HG03039 (cell line): ENCODE data around the gene DNAJC27.

Experiments
- ATAC-seq: cut with Tn5 transposase; IDR thresholded peaks from one replicate; pipeline ENCODE4 v1.9.1; 2021; ENCODE audit warnings: mild to moderate bottlenecking, moderate library complexity; ENCODE audit not compliant: unreplicated experiment

Gene DNAJC27

DNA sequence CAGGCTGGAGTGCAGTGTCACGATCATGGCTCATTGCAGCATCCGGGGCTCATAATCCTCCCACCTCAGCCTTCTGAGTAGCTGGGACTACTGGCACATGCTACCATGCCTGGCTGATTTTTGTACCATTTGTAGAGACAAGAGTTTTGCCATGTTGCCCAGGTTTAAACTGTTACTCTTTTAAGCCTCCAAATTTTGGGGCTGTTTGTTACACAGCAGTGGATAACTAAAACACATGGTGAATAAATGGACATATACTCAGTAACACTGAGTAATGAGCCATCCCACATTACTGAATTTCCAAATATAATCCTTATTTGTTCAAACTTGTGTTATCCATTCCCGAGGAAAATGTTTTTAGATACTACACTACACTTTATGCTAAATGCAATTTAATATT lies 61.5 kb downstream of the DNAJC27 start:
- no peak for ATAC-seq

DNA sequence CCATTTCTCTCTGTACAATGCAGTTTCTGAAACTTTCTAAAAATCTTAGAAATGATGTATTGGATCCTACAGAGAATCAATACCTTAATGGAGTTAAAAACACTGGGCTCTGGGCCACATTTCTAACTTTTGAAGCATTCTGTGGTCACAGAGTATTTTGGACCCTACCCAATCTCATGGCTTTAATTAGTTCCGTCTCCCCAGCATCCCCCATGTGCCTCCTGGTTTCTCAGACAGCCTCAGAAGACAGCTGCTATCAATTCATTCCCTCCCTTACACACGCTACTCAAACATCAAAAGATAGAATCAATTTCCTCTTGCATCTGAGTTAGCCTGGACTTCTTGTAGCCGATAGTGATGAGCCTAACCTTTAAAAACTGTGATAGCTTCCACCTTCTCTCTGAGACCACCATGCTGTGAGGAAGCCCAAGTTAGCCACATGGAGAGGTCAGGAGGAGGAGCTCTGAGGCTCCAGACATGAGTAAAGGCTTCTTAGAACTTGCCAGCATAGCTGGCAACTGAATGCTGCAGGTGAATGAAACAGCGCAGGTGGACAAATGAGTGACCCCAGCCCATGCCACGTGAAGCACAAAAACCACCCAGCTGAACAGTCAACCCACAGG lies 62.1 kb downstream of the DNAJC27 start:
- ATAC-seq, result no peak

DNA sequence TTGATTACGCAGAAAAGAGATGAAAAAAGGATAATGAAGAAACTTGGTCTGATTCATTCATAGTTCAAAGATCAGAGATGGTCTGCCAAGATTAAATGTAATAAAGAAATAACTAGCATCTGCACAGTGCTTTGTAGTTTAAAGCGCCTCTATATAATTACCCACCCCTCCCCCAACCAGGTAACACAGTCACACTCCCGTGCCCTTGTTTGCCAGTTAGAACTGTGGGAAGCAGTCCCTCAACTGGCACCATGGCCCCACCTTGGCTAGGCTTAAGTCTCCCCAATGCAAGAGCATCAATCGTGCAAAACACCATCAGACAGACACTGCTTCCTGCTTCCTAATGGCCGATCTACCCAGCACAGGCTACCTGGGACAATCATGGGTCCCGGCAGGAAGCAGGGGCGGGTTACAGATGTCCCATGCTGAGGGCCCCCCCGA lies 63.3 kb downstream of the DNAJC27 start:
- ATAC-seq, result no peak

DNA sequence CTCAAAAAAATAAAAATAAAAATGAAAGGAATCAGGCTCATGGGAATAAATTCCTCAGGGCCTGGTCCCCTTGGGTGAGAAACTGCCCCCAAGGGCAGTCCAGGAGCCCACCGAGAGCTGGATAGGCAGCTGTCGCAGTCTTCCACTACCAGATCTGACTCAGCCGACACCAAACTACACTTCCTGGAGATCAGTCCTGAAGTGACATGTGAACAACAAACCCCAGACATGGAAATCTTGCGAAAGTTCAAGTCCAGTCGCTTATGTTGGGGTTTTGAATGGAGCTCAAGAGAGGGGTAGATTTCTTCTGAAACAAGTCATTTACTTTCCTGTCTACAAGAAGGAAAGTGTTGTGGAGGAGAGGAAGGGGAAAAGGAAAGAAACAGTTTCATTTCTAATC lies 64.6 kb downstream of the DNAJC27 start:
- ATAC-seq, result no peak

DNA sequence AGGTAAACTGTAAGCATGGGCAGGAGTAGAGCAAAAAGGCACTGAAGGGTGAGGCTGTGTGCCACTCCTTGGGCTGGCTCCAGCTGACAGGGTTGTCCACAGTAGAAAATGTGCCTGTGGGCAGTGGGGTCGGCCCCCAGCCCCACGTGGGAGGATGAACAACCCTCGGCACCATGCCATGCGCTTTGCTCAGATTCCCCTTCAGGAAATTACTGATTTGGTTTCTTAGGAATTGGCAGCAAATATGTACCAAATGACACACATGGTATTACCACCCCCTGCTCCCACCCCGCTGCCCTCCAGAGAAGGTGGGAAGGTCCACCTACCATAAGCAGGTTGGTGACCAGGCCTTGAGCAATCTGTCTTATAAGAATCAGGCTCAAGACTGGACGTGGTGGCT lies 65.3 kb downstream of the DNAJC27 start:
- ATAC-seq, result no peak

DNA sequence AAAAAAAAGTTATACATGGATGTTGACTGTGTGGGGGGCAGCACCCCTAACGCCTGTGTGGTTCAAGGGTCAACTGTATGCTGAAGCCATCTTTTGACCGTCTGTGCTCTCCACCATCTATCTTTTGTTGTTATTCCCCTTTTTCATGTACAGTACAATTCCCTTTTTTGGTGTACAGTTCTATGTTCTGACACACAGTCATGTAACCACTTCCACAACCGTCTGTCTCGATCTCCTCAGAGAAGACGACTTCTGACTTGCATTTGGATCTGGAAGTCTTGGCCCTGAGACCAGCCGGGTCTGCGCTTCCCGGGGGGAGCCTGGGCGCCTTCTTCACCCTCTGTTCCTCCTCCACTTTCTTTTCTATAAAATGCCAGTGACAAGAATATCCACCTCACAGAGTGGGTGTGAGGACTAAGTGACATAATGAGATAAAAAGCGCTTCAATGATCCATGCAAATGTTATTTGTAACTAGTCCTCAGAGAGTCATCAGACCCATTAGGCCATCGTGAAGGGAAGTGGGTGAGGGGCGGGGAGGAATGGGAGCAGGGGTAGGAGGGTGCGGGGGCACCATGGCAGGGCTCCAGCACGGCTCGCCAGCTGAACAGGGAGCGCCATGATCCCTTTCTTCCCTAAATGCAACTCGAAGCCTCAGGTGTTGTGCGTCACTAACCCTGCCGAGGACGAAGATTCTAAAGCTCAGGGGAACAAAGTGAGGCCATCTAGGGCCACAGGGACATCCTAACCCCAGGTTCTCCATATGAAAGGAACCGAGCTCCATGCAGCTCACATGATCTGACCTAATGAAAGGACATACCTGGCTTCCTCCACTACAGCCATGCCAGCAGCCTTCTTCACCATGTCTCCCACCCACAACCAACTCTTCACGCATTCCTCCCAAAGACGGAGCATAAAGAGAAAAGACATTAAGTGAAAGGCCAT lies 68.3 kb downstream of the DNAJC27 start:
- ATAC-seq, result no peak

DNA sequence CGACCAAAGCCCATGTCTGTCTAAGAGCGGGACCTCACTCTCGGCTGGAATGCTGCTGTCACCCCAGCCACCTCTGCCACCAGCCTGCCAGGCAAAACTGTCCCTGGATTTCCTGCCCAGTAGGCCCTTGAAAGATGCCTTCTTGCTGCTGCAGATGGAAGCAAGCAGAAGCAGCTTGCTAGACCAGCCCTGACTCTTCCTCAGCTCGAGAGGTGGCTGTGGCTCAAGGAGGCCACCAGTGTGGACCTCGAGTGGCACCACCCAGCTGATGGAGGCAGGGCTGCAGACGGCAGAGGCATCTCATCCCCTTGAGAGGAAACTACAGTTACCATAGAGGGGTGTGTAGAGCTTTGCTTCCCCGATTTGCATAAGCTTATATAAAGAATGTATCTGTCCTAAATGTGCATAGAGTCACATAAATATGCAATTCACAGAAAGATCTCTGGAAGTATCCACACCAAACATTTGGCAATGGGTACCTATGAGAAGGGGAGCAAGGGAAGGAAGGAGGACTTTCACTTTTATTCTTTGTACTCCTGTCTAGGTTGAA lies 72.3 kb downstream of the DNAJC27 start:
- no peak for ATAC-seq

DNA sequence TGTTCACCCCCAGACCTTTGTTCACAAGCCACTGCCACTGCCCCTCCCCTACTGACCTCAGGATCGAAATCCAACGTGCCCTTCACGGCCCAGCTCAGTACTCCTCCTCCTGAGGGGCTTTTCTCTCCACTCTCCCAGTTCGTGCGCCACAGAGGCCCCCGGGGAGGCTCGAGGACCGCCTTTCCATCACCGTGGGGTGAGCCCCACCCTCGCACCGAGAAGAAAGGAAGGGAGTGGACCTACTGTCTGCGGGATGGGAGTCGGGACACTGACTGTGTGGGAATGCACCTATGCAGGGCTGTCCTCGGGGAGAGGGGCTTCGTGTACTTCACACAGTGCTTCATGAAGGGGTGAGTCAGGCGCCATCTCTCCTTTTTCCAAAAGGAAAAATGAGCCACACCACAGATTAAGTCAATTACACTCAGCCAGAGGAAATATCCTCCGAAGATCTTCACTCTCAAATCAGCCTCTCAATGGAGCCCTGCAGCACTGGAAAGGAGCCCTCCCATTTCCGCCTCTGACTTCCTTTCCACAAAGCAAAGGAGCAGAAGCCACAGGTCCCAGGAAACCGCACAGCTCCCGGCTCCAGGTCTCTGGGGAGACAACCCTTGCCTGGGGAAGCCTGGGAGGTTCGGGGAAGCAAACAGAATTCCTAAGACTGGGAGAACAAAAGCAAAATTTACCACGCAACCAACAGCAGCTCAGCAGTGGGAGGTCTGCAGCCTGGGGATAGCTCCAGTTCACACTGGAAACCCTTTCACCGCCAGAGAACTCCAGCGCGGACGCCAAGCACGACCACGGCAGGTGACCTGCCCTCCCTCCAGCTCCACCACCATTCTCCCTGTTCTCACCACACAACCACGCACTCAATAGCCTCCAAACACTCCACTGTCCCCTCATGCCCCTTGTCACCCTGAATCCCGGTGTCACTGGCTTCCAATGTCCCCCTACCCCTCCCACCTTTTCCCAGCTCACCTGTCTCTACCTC lies 73.3 kb downstream of the DNAJC27 start:
- no peak for ATAC-seq

DNA sequence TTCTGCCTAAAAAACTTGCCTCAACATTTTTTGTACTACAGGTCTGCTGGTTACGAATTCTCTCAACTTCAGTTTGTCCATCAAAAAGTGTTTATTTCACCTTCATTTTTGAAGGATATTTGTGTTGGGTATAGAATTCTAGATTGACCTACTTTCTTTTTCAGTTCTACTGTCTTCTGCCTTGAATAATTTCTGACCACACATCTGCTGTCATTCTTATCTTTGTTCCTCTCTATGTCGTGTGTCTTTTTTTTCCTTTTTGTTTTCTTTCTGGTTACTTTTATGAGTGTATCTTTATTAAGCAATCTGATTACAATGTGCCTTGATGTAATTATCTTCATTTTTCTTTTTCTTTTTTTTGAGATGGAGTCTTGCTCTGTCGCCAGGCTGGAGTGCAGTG lies 77.0 kb downstream of the DNAJC27 start:
- ATAC-seq, result no peak

DNA sequence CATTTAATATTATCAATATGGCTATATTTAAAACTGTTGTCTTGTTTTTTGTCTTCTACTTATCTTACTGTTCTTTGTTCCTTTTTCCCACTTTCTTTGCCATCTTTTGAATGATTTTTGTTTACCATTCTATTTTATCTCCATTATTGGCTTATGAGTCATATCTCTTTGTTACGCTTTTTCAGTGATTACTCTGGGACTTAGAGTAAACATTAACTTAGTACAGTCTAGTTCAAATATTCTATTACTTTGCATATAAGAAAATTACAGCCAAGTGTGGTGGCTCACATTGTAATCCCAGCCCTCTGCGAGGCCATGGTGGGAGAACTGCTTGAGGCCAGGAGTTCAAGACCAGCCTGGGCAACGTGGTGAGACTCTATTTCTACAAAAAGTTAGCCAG lies 77.8 kb downstream of the DNAJC27 start:
- no peak for ATAC-seq
